ENCODE measurements around the gene NUMA1.
A peak's percentile ranks its signal among the peaks of the same experiment; 100 is the strongest.

Gene NUMA1

DNA sequence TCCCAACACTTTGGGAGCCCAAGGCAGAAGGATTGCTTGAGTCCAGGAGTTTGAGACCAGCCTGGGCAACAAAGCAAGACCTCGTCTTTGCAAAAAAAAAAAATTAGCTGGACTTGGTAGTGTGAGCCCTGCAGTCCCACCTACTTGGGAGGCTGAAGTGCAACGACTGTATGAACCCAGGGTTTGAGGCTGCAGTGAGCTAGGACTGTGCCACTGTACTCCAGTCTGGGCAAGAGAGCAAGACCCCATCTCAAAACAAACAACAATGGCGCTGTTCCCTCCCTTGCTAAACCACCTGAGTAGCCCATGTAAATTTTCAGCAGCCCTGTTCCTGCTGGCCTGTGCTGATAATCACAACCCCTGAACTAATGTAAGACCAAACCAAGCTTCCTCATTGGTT is 19.7 kb upstream of the NUMA1 start:
- DNase-seq: no peak

DNA sequence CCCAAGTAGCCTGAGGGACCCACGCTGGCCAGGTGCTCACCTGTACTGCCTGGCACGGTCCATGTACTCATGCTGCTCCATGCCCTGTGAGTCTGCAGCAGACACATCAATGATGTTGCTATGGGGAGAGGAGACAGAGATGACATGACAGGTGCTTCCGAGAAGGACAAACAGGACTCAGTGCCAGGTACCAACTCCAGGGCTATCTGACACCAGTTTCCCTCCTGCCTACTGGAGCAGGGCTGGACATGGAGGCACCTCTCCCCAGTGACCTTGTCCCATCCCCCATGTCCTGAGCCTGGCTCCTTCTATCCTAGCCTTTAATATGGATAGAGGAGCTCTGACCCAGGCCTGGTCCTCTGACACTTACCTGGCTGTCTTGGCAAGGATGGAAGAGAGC is 18.4 kb upstream of the NUMA1 start:
- no peak for DNase-seq

DNA sequence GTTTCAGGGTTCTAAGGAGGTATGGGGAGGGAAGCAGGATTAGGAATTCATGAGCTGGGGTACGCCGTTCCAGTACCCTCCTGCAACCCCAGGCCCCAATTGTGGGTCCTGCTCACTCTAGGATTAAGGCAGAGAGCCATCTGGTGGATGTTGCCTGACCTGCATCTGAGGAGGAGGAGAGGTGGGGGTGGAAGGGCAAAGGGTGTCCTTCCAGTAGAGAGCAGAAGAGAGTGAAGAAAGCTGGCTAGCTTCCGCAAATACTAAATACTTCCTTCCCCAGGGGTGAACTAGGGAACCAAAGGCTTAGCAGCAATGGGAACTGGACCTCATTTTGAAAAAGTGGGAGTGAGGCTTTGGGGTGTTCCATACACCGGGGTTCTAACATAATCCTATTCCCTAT is 10.9 kb upstream of the NUMA1 start:
- no peak for DNase-seq

DNA sequence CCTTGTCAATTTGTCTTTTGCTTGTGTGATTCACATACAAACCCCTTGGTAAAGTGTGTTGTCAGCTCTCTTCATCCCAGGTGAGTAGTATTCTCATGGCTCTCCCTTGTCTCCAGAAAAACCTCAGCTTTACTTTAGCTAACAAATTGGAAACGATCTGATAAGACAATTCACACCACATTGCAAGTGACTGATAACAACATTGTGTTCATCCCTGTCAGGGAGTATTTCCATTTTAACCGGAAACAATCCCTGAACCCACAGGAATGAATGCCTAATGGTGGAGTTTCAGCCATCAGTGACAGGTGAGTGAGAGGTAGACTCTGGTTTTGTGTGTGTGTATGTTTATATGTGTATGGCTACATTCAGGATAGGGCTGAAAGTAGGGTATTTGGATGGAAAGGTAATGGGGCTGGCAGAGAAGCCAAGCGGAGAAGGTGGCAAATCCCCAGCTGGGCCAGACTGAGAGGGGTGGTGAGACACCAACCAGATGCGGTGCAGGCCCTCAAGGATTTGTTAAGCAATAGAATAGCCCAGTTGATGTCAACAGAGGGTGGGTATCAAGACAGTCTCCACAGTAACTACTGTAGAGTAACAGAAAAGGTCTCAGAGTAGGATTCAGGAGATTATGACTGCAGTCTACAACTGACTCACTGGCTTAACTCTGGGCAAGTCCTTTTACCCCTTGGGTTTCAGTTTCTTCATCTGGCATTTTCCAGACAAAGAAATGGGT is 7.9 kb upstream of the NUMA1 start:
- no peak for DNase-seq

DNA sequence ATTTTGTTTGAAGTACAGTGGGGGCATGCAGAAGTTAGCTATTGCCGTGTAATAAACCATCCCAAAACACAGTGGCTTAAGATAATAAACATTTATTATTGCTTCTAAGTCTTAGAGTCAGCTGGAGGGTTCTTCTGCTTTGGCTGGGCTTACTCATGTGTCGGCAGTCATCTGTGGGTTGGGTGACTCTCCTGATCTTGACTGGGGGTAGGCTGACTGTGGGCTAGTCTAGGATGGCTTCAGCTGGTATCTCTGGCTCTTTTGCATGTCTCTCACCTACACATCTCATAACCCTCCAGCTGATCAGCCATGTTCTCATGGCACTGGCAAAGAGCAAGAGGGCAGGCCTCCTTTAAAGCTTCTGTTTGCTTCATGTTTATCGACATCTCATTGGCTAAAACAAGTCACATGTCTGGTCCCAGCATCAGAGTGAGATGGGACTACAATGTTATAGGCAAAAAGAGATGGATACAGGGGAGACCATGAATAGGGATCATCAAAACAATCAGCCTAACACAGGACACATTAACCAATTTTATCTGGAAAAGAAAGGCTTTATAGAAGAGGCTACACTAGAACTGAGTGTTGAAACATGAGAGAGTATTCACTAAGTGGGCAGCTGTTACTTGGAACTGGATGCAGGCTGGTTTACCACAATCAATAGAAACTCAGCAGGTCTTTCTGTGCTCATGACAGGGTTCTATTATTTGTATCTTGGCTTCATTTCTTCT is 5.4 kb upstream of the NUMA1 start:
- peak; percentile 24 for DNase-seq

DNA sequence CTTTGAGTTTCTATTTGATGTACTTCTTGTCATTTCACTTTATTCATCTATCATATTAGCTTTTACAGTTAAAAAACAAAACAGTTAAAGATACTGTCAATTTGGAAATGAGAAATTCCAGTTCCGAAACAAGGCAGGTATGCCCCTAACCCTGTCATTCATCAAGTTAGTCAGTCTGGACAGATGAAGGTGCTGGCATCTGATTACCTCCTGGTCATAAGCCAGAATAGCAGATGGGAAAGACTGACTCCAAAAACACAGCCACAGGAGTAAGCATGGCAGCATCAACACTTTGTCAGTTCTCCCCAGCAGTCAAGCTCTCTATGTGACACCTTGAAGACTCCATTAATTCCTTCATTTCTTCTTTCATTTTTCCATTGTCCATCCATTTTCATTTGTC is 4.6 kb upstream of the NUMA1 start:
- no peak for DNase-seq

DNA sequence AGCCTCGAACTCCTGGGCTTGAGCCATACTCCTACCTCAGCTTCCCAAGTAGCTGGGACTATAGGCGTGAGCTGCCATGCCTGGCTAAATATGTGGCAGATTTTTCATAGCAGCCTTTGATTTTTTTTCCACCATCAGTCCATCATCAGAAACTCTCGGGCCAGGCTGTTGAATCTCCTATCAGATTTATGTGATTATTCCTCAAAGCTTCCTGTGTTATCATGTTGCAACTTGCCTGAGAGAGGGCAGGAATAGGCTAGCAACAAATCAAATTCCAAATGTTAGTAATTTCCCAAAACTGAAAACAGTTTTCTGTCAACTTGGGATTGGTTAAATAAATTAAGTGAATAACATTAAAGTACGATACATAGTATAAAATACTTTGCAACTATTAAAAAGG is 3.7 kb upstream of the NUMA1 start:
- DNase-seq: no peak

DNA sequence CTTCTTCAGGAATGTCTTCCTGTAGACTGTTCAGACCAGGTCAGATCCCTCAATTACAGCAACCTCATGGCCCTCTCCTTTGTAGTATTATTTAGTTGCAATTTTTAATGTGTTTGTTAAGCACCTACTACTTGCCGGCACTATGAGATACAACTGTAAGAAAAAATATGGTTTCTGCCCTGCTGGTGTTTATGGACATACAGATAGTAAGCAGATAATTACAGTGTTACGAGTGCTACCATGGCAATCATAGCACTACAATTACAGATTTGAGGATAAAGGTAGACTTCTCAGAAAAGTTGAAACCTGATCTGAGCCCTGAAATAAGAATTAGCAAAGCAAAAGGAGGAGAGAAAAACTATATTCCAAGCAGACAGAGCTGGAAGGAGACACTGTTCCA is 3.1 kb upstream of the NUMA1 start:
- DNase-seq: no peak

DNA sequence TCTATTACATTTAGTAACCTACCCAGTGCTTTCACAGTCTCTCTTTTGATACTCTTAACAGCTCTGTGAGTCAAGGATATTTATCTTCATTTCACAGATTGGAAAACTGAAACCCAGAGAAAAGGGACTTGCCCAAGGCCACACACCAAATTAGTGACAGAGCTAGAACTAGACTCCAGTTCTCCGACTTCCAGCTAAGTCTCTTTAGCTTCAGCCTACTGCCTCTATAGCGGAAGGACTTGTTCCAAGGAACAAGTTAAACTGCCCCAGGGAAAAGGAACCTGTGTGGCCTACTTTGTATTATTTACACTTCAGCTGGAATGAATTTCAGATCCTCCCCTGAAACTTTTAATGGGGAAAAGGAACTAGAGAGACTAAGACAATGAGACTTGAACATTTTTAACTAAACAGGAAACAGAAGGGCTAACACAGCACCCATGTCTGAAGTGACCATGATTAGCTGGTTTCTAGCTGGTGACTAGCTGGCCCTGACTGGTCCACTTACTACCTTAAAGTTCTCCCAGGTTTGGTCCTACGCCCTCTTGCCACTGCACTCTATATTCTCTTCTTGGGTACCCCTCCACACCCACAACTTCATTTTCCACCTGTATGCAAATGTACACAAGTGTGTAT is 1.6 kb upstream of the NUMA1 start:
- DNase-seq: no peak

DNA sequence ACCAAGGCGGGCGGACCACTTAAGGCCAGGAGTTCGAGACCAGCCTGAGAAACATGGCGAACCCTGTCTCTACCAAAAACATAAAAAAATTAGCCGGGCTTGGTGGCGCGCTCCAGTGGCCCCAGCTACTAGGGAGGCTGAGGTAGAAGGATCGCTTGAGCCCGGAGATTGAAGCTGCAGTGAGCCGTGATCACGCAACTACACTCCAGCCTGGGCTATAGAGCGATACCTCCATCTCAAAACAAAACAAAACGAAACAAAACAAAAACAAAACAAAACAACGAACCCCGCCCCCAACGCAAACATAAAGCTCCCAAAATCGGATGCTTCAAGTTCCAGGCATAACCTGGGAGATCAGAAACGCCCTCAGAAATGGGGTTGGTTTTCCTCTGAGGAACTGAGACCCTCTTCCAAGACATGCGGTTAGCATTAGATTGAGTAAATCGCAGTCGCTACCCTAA is 872 bp upstream of the NUMA1 start:
- DNase-seq: no peak

DNA sequence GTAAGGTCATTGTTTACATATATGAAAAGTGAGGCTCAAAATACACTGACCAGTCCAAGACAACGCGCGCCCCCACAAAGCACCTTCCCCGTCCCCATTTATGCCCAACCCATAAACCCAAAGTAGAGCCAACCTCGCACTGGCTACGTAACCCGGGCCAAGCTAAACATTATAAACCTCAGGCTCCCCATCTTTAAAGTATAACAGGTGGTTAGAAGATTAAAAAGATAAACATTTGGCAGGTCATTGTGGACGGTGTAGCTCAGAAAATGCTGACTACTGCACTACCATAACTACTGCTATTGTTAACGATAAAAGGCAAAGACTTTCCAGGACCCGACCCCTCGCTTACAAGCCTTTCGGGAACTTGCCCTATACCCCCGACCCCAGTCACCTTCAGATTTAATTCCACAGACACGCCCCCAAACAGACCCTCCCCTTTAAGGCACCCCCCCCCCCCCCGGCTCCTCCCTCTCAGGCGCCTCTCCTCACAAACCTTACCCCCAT is 470 bp downstream of the NUMA1 start:
- no peak for DNase-seq

DNA sequence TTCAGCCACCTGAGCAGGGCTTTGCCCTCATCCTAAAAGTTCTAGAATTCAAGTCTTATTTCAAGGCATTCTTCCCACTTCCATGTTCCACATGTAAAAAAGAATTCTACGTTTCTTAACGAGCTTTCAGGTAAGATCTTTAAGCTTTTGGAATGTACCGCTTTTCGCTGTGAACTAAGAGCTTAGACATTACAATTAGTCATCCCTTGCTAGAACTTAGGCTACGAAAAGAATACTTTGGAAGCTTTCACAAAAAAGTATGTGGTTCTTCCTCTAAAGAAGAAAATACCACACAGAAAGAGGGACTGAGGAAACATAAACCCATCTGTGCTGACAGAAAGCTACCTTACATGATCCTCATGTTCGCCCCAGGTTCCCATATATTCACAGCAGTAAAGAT is 1.9 kb downstream of the NUMA1 start:
- no peak for DNase-seq

DNA sequence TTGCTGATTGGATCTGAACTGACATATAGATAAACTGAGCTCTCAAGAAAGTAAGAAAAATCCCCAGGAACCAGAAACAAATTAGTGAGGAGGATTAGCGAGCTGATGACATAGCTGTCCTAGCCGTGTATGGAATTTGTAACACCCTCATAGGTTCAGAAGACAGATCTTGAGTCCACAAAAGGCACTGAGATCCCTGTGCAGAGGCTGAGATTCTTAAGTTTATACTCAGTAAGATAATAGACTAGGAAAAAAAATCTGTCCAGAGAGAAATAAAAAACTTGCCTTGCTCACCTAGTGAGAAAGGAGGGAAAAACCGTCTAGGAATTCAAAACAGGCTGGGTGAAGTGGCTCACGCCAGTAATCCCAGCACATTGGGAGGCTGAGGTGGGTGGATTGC is 4.6 kb downstream of the NUMA1 start:
- DNase-seq: no peak

DNA sequence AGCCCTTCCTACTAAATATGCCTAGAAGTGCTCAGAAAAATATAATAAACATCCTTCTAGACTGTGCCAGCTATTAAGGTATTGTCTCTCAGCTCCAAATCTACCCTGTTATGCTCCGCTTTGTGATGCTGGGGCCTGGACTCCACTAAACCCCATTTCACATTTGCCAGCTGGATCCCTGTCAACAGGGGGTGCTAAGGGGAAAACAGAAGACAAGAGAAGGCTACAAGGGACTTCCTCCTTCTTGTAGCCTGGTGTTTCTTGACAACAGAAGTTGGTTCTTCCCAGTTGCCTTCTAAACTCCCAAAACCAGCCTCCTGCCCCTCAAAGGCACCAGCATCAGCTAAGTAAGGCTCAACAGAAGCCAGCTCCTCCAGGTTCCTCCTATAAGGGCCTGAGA is 5.2 kb downstream of the NUMA1 start:
- no peak for DNase-seq

DNA sequence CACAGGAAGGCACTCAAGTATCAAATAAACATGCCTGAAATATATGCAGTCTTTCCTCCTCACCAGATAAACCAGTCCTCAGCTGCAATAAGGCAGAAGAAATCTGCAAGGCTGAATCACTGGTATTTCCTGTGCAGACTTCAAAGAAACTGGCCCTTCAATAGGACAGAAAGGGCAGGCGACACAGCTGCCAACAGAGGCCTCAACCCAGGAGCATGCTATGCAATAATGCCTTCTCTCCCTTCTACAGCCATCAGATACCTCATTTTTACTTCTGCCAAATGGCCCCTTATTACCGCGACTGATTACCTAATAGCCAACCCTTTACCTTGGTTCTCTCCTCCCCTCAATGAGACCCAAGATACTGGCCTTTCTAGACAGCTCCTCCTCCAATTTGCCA is 8.0 kb downstream of the NUMA1 start:
- no peak for DNase-seq

DNA sequence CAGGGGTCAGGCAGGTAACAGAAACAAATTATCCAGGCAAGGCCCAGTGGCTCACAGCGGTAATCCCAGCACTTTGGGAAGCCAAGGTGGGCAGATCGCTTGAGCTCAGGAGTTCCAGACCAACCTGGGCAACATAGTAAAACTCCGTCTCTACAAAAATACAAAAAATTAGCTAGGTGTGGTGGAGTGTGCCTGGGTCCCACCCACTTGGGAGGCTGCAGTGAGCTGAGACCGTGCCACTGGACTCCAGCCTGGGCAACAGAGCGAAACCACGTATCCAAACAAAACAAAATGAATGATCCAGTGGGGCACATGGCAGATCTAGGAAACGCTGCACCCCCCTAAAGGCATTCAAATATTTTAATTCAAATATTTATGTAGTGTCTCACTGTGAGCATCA is 9.9 kb downstream of the NUMA1 start:
- no peak for DNase-seq

DNA sequence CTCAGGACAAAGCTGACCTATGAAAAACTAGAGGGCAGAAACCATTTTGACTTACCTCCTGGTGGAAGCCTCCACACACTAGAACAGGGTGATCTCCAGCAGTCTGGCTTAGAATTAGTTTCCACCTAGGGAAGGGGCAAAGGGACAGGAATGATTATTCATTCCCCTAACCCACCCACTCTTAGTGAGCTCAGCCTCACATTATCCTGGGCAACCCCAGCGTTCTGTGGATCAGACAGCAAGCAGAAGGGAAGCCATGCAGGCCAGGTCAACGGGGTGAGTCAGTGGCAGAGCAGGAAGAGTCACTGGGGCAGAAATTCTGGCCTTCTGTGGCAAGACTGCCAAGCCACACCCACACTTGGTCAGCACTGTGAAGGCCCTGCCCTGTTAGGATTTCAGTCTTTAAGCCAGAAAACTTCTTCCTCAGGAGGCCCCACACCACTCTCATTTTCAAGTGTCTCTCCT is 10.5 kb downstream of the NUMA1 start:
- DNase-seq: no peak

DNA sequence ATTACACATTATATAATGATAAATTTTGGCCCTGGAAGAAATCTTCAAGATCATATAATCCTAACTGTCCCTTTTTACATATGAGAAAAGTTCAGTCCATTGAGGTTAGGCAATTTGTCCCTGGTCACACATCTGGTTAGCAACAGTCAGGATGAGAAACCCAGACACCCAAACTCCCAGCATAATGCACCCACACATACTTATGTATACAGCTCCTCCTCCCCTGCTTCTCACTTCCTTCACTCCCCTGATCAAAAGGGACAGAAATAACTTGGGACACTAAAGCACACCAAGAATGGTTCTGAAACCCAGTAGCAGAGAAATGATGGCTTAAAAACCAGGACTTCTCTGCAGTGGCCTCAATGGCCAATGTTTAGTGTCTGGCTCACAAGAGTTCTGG is 11.1 kb downstream of the NUMA1 start:
- no peak for DNase-seq

DNA sequence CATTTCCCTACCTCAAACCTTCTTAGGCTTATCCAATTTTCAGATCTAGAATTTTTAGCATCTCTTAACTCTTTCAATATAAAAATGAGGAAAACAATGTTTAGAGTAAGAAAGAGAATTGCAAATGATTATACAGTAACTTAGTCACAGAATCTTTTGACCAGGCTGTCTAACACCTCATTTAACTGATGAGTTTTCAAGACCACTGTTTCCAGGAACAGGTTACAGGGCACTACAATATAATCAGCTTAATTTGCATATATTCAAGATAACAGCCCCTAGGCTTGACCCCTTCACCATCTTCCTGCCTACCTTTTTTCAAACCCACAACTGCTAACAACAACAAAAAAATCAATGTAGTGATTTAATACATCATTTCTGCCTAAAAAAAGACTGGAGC is 12.7 kb downstream of the NUMA1 start:
- no peak for DNase-seq

DNA sequence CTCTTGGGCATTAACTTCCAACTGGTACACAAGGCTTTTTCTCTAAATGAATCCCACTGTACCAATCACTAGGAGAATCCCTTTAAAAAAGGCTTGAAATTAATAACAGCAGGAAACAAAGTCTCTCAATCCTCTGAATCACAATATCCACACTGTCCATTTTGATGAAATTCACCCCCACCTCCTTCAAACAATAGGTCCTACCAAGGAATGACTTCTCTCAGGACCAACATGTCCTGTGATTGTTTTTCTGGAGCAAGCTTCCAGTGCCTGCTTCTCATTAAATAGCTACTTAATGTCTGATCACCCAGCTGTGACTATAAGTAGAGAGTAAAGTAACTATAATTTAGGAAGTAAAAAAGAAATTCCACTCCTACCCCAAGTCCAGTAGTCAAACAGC is 13.1 kb downstream of the NUMA1 start:
- no peak for DNase-seq

DNA sequence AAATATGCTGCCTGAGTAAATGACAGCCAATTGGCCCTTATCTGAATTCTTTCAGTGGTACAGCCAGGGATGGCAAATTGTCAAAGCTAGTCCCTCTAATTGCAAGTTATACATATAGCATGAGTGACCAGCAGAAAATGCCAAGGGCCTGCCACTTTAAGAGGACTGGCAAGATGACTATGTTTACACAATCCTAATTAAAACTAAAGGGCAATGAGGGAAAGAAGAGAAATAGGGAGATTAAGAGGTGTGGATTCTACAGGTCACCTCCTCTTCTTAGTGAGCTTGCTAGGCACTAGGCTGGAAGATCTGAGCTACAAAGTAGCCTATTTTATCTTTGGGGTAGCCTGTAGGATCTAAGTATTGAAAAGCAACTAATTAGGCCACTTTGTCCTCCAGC is 13.5 kb downstream of the NUMA1 start:
- no peak for DNase-seq

DNA sequence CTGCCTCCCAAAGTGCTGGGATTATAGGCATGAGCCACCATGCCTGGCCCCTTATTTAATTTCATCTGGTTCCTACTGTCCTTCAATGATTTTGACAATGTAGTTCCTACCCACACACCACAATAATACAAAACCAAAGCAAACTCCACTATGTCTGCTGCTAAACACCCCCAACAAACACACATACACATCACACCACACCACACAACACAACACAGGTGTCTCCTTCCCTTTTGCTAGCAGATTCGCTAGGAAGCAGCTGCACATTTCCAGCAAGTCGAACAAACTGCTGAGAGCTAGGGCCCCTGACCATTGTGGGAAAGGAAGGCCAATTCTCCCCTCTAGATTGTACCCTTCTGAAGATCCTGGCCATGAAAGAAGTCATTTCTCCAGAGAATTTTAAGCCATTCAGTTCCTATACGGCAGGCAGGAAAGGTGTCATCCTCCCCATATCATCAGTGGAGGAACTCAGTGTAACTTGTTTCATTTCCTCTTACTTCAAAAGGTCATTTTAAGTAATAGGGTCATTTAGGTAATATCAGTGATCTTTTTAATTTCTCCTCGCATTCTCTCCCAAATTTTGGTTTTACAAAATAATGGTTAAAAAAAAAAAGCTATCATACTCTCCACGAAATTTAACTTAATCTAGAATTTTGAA is 18.5 kb downstream of the NUMA1 start:
- no peak for DNase-seq

DNA sequence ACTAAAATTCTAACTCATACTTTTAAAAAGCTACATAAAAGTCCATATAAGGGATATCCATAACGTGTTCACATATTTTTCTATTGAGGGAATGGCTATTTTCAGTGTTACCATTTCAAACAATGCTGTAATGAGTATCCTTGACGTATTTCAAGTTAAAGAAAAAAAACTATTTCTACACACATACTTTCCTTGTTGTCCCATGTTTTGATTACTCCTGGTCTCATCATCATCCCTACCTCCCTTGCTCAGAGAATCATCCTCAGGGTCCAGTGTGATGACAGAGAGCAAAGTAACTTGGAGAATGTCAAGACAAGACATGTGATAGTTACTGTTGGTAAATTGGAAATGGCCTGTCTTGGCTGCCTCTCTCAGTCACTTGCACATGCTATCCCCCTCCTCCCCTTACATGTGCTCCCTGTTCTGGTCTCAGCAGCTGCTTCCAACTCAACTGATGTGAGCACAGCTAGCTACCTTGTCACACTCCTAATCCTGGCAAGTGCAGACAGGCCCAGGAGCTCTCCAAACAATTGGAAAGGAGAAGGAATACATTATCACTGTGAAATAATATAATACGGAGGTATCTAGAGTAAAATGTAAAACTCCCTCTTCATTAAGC is 21.8 kb downstream of the NUMA1 start:
- DNase-seq: no peak

All from NCI-H2081 treated with DMSO at 0.1 percent for 48 hours (cell line).